DND-41 (cell line): ENCODE data around the gene SMPD2.

Experiments used
- EZH2 ChIP-seq: IDR thresholded peaks from 3 replicates; pipeline ENCODE4 v1.6.1; 2012; ENCODE audit warnings: borderline replicate concordance, low read depth, mild to moderate bottlenecking, moderate library complexity, low read length, inconsistent platforms; ENCODE audit not compliant: severe bottlenecking
- TF ChIP-seq, protein P1 (sequence below): IDR thresholded peaks from 2 replicates; pipeline ENCODE4 v1.5.1; 2012; ENCODE audit warnings: borderline replicate concordance, low read length, moderate library complexity, mild to moderate bottlenecking; ENCODE audit not compliant: poor library complexity, severe bottlenecking; ENCODE audit errors: extremely low read depth

DNA sequence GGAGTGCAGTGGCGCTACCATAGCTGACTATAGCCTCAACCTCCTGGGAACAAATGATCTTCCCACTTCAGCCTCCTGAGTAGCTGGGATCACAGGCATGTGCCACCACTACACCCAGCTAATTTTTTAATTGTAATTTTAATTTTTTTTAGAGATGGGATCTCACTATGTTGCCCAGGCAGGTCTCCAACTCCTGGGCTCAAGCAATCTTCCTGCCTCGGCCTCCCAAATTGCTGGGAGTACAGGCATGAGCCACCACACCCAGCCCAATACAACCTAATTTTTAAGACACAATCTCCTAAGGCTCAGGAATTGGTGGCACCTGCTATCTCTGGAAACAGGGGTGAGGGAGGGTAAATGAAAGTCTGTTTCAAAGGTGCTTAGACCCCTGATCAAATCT is 36.7 kb downstream of the SMPD2 start:
- TF ChIP-seq, protein P1, sequence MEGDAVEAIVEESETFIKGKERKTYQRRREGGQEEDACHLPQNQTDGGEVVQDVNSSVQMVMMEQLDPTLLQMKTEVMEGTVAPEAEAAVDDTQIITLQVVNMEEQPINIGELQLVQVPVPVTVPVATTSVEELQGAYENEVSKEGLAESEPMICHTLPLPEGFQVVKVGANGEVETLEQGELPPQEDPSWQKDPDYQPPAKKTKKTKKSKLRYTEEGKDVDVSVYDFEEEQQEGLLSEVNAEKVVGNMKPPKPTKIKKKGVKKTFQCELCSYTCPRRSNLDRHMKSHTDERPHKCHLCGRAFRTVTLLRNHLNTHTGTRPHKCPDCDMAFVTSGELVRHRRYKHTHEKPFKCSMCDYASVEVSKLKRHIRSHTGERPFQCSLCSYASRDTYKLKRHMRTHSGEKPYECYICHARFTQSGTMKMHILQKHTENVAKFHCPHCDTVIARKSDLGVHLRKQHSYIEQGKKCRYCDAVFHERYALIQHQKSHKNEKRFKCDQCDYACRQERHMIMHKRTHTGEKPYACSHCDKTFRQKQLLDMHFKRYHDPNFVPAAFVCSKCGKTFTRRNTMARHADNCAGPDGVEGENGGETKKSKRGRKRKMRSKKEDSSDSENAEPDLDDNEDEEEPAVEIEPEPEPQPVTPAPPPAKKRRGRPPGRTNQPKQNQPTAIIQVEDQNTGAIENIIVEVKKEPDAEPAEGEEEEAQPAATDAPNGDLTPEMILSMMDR = no peak
- no peak for TF ChIP-seq EZH2
